GM18861 (cell line): Measurements from ENCODE around the gene DBR1.
"Not testable (repeated sequence)": the region's sequence is repeated elsewhere in the genome, so short reads cannot be mapped to it uniquely, and the experiment has no call there.

Experiments used
- ATAC-seq: cut with Tn5 transposase; IDR thresholded peaks from one replicate; pipeline ENCODE4 v1.9.1; 2021; ENCODE audit not compliant: unreplicated experiment

DBR1 gene

DNA sequence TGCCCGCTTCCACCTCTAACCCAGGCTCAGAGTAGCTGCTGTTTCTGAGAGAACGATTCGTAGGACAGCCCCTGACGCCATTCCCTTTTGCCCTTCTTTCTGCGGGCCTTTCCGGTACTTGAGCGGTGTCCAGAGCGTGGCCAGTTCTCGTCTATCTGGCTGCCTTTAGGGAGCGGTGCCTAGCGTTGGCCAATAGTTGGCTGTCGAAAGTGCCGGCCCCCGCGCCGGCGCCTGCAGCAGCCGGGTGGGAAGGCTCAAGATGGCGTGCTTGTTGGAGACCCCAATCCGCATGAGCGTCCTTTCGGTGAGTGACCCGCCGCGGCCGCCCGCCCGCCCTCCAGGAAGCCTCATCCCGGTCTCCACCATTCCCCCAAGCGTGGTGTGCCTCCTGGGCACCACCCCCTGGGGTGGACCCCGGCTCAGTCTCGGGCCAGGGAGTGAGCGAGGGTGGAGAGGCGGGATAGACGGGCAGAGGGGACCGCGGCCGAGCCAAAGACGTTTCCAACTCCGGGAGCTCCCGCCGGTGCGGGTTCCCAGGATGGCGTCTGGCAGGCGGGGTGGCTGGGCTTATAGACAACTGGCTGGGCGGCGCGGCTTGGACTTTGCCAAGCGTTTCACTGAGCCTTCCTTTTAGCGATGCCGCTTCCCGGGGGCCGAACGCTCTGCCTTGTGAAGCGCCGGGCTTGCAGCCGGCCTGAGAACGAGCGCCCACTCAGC, 12.7 kb upstream of the DBR1 start, which contains the start of gene ARMC8:
TSS of gene ARMC8 (plus strand) at position 6 of the 717 bp plus-strand sequence. CDS start at position 260, 254 bp downstream.
- peak; percentile 36 for ATAC-seq

GRCh38 chr3:138186803-138187295, 12.1 kb upstream of the DBR1 start:
- ATAC-seq, result peak; percentile 90

DNA sequence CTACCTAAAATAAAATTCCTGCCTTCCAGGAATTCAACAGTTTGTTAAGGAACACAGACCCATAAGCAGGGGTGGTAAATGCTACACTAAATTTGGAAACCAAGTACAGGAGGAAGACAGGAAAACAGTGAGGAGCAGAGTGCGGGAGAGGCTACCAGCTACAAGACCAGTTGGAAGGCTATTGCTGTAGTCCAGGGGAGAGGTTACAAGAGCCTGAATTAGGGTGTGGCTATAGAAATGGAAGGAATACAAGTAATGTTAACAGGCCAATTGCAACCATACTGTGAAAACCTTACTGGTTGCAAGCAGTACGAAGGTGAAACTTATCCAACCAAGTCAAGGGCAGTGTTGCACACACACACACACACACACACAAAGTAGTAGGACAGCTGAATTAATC, 11.5 kb upstream of the DBR1 start:
- no peak for ATAC-seq

DNA sequence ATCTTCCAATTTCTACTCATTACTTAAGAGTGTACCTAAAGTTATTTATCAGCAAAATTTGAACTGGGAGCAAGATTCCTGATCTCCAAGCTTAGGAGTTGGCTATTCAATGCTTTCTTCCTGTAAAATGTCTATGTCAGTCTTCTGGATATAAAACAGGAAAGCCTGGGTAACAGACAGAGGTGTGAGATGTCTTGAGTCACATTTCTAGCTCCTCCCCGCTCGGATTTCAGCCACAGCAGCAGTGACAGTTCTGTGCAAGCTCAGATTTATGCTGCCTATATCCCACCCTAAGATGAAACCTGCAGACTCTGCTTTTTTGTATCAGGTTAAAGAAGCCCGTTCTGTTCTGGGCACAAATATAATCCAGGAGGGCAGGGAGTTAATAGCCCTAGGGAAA, 10.3 kb upstream of the DBR1 start:
- no peak for ATAC-seq

GRCh38 chr3:138180375-138181029, 5.8 kb upstream of the DBR1 start:
- peak; percentile 79 for ATAC-seq

GRCh38 chr3:138173769-138174420, 826 bp downstream of the DBR1 start:
- ATAC-seq, result no peak

GRCh38 chr3:138172625-138173024, 2.1 kb downstream of the DBR1 start:
- no peak for ATAC-seq

DNA sequence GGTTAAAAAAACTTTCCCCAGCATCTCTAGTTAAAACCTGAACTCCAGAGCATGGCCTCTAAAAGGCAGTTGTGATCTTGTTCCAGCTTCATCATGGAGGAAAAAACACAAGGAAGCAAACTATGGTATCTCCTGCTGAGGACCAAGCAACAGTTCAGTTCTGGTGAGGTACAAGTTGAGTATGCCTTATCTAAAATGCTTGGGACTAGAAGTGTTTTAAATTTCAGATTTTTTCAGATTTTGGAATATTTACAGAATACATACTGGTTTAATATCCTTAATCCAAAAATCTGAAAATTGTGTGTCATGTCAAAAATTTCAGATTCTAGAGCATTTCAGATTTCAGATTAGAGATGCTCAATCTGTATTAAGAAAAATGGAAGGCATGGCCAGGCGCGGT, 9.7 kb downstream of the DBR1 start:
- no peak for ATAC-seq

DNA sequence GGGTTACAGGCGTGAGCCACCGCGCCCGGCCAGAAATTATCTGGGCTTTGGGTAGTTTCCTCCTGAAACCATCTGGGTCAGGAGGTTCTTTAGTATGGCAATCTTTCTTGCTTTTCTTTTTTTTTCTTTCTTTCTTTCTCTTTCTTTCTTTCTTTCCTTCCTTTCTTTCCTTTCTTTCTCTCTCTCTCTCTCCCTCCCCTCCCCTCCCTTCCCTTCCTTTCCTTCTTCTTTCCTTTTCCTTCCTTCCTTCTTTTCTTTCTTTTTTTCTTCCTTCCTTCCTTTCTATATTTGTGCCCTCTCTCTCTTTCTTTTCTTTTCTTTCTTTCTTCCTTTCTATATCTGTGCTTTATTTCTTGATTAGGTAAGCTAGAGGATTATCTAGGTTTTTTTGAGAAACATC, 17.0 kb downstream of the DBR1 start:
- no peak for ATAC-seq

- no peak for ATAC-seq
Measured at GRCh38 chr3:138154534-138154933, 20.2 kb downstream of the DBR1 start.

GRCh38 chr3:138148503-138148902, 26.2 kb downstream of the DBR1 start:
- ATAC-seq, result no peak

DNA sequence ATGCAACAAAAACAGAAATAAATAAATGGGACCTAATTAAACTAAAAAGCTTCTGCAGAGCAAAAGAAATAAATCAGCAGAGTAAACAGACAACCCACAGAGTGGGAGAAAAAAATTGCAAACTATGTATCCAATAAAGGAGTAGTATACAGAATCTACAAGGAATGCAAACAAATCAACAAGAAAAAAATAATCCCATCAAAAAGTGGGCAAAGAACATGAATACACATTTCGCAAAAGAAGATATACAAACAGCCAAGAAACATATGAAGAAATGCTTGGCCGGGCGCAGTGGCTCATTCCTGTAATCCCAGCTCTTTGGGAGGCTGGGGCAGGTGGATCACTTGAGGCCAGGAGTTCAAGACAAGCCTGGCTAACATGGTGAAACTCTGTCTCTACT, 32.5 kb downstream of the DBR1 start:
- not testable (repeated sequence) for ATAC-seq

- no peak for ATAC-seq
Measured at GRCh38 chr3:138140940-138141339, 33.8 kb downstream of the DBR1 start.

DNA sequence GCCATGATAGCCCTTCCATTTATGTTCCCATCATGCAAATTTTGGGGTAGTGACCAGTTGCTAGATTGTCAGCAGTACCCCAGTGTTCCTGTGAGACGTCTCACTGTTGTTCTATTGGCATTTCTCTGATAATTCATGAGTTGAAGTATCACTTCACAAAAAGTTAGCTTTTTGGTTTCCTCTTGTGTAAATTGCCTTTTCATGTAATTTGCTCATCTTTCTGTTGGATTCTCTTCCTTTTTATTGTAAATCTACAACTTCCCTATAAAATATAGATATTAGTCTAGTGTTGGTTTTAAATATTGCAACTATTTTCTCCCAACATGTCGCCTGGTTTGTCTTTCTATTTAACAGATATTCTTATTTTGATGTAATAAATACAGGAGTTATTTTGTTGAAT, 35.0 kb downstream of the DBR1 start:
- ATAC-seq, result no peak

DNA sequence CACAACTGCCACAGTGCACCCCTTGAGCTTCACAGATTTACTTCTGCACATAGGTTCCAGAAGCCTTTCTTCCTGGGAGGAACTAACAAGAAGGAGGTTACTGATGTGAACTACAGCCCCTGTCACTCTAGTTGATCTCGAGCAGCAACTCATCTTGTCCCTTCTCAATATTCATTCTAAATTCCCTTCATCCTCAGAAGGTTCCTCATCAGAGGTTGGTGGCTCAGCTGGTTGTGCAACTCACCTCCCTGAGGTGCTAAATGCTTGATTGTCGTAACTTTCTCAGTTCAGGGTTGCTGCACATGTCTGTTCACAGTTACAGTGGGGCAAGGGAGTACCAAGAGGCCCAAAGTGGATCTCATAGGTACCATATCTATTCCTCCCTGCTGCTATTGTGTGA, 36.9 kb downstream of the DBR1 start:
- no peak for ATAC-seq

GRCh38 chr3:138136201-138136600, 38.5 kb downstream of the DBR1 start:
- no peak for ATAC-seq

DNA sequence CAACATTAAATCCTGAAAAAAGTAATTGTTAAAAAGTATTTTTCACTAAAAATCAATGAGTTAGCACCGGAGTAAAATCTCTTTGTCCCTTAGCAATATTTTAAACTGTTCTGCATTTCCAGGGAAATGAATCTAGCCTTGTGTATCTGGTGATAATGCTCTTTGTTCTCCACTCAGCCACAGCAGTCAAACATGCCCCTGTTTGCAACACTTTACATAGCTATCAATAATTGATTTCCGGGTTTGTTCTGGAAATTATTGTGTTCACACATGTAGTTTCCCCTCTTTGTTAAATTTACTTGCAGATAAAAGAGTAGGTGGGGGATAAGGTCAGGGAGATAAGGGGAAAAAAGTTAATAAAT, 38.9 kb downstream of the DBR1 start:
- ATAC-seq, result no peak

DNA sequence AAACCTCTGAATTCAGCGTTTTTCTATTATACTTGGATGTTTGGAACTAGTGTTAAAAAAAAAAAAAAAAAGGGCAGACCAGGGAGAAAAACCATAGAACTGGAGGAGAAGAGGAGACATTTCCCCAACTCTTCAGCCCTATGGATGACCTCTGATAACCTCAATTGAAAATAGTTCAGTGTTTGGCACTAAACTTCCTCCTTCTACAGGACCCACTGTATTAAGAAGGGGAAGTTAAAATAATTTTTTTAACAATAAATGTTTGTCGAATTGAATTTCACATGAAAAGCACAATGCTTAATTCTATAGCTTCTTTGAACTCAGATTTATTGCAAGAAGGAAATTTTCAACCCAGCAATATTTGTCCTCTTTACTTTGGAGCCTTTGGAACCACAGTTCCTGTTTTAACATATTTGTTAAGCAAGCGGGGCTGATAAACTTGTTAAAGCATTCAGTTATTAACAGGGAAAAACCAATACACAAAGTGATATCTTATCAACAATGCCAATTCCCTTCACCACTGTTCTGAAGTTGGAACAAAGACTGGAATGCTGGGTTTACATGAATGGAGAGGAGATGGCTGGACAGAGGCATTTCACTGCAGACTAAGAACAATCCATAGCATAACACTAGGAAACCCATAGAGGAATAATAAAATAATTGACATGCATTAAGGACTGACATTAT, 39.4 kb downstream of the DBR1 start:
- ATAC-seq, result no peak

GRCh38 chr3:138132239-138132638, 42.5 kb downstream of the DBR1 start, which contains the start of gene A4GNT:
TSS of gene A4GNT (minus strand) at chr3:138132390. CDS start at chr3:138131256, 1,134 bp downstream.
- no peak for ATAC-seq

GRCh38 chr3:138127636-138128365, 46.9 kb downstream of the DBR1 start:
- no peak for ATAC-seq
